ENCODE measurements around the gene GPR35. TPM values are rescaled to one million over a fixed set of nuclear protein-coding genes. Genes with fewer than 3 reads are reported as not detected.
"Not testable (repeated sequence)": the region's sequence is repeated elsewhere in the genome, so short reads cannot be mapped to it uniquely, and the experiment has no call there.

The GPR35 gene
- total RNA-seq, 1 donor from 2014 or later, result 0.40 TPM

DNA sequence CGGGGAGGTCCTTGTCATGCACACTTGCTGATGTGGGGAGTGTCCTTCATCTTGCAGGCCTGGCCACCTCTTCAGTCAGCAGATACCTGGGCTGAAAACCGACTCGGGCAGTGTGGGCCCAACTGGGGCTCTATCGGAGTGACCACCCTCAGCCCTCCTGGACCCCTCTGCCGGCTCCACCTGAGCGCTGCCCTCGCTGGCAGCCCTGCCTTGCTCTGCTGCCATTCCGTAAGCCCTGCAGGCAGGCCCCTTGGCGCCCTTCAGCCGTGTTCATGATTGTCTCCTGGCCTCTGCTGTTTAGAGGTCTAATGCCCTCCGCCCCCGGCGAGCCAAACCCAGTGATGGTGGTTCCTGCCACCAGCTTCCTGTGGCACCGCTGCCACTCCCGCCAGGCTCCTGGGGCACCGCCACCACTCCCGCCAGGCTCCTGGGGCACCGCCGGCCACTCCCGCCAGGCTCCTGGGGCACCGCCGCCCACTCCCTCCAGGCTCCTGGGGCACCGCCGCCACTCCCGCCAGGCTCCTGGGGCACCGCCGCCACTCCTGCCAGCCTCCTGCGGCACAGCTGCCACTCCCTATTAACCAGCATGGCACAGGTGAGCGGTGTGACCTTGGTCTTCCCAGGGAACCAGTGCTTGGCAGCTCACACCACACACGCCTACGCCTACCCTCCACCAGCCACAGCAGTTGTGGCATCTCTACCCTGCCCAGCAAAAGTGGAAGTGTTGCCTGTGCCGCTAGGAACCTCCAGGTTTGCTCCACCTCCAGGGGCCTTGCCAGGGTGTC is 22.8 kb upstream of the GPR35 start:
- no peak for DNase-seq (ENCODE audit: low read depth in 2 of 2)

DNA sequence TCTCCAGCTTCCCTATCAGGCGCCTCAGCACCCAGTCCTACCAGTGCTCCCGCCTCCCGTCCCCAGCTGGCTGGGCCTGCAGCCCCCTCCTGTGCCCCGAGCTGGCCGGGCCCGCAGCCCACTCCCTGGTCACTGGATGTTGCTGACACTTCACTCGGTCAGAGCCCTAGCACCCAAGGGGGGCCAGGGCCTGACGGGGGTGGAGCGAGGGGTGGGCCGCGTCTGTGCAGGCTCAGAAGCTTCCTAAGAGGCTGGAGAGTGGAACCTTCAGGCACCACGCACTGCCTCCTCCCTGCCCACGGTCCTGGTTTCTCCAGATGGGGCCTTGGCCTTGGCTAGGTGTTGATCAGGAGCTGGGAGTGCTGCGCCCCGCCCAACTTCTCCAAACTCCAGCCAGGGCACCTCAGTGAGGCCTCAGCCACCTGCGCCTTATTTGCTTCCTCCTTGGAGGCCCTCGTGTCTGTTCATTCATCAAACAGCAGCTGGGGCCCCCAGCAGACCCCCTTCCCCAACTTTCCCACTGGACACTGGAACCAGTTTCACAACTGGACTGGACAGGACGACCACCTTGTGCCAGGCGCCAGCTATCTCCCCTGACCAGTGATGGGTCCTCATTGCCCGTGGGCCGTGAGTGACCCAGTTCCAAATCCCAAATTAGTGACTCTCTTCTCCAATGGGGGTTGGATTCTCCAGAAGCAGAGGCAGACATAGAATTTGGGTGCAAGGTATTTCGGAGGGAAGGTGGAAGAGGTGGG is 22.0 kb upstream of the GPR35 start:
- DNase-seq (ENCODE audit: low read depth in 2 of 2), result no peak

DNA sequence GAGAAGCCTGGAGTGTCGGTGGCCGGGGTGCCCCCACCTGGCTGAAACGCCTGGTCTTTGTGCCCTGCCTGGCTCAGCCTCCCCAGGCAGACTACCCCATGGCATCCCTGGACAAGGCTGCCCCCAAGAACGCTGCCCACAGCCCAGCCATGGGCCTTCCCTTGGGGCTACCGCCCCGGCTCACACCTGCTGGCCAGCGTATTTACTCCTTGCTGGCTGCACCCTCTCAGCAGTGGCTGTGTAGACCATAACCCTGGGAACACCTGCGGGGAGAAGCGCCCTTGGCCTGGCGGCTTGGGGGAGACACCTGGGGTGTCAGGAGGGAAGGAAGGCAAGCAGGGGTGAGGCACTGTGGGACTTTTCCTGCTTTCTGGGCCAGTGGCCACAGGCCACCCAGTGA is 21.4 kb upstream of the GPR35 start:
- no peak for DNase-seq (ENCODE audit: low read depth in 2 of 2)

DNA sequence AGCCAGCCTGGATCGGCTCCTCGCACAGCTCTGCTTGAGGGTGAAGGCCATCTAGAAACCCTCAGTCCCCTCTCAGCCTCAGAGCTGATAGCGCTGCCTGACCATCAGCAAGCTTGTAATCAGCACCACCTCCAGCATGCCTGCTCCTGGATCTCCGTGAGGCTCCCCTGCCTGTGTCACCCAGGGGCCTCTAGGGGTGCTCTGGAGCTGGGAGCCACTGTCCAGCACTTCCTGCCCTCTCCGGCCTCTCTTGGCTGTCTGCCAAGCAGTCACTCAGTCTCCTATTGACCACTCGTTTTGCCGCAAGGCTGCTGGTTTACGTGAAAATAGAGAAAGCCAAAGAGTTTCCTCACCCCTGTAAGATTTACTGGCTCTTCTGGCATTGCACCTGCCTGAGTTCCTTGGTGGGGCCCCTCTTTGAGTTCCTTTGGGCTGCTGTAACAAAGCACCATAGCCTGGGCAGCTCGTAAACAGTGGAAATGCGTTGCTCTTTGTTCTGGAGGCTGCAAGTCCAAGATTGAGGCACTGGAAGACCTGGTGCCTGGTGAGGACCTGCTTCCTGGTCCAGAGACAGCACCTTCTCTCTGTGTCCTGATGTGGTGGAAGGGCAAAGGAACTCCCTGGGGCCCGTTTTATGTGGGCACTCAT is 20.9 kb upstream of the GPR35 start:
- peak; percentile 87 to 94 for DNase-seq (ENCODE audit: low read depth in 2 of 2)

DNA sequence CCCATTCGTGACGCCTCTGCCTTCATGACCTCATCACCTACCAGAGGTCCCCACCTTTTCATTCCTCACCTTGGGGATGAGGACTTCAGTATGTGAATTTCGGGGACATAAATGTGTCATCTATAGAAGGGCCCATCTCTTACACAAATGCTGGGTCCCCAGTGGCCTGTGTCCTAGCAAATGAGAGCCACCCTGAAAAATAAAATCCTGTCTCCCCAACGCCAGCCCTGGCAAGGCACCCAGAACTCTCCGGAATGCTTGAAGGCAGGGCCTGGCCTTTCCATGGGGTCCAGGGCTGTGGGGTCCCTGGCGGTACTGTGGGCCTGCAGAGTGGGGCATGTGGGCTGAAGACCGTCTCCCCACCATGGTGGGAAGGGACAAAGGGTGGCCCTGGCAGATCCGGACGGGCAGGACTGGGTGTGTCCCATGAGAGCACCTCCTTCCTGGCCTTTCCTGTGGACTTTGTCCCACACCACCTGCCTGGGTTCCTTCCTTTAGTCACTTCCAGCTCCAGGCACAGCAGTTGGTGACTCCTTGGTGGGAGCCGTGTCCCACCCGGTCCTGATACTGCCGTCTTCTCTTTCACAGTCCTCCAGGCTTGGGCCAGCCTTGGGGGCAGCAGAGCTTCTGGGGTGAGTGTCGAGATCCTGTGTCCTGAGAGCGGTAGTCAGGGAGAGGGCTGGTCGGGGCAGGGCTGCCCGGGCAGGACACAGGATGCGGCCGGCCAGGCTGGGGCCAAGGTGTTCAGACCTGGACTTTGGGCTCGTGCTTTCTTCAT is 20.2 kb upstream of the GPR35 start:
- DNase-seq (ENCODE audit: low read depth in 2 of 2), result no peak

DNA sequence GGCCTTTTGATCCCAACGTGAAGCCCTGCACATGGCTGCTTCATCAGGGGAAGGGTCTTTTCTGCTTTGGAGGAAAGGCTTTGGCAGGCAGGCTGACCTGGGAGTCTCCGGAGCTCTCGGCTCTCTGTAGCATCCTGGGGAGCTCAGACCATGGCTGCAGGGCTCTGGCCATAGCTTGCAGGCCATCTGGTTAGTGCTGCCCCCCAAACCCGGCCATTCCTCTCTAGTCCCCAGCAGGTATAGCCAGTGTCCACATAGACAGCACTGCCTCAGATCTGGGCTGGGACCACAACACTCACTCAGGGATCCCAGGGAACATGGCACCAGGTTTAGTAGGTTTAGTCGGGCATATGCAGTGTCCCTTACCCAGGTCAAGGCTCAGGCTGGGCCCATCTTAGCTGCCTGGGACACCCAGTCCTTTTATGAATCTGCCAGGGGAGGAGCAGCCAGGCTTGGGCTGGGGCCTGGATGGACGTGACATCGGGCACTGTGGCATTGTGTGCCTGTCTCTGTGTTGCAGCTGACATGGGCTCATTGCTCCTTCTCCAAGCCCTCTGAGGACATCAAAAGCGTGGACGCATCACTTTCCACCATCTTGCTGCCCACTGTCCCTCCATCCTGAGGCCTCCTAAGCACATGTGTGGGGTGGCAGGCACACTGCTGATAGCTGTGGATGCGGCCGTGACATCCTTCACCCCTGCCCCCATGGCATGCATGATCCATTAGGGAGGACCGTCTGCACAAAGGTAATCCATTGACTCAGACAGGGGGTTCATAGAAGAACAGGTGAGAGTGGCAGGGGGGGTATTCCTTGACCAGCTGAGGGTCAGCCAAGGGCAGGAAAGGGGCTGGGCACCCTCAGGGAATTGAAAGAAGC is 19.2 kb upstream of the GPR35 start:
- no peak for DNase-seq (ENCODE audit: low read depth in 2 of 2)

DNA sequence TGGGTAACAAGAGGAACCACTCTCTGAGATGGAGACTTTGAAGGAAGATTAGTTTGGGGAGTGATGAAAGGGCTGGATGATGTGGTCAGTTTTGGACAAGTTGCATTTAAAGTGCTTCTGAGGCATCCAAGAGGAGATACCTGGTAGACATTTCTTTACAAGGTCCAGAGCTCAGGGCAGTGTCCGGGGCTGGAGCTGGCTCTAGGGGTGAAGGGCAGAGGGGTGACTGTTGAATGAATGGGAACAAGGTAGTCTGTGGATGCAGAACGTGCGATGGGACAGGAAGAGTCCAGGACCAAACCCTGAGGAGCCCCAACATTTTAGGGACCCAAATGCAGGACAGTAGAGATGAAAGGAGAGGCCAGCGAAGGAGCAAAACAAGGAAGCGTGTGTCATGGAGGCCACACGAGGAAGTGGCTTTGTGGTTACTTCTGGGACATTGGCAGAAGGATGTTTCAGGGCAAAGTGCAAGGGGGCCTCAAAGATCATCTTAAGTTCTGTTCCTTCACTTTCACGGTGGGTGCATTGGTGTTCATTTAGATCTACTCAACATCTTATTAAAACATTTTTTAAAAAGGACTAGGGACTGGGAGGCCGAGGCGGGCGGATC is 13.6 kb upstream of the GPR35 start:
- no peak for DNase-seq (ENCODE audit: low read depth in 2 of 2)

DNA sequence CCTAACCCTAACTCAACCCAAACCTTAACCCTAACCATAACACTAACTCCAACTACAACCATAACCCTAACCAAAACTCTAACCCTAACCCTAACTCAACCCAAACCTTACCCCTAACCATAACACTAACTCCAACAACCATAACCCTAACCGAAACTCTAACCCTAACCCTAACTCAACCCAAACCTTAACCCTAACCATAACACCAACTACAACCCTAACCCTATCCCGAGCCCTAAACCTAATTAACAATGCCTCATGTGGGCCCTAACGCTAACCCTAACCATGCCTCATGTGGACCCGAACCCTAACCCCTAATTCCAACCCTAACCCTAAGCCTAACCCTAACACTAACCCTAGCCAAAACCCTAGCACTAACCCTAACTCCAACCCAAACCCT is 11.5 kb upstream of the GPR35 start:
- no peak for DNase-seq (ENCODE audit: low read depth in 2 of 2)

DNA sequence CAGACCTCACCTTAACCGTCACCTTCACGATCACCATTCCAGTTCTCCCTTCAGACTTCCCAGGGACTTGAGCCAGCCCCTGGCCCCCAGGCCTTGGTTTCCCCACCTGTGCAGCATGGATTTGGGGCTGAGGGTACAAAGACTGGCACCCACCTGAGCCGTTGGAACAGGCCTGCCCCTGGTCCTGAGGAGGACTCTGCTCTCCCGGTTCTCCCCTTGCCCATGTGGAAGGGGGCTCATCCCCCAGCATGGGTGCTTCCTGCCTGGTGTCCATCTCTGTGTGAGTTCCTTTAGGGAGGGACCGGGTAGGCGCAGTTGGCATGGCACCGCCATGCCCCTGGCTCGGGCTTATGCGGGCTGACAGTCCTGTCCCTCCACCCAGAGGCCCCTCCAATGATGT is 10.9 kb upstream of the GPR35 start:
- no peak for DNase-seq (ENCODE audit: low read depth in 2 of 2)

DNA sequence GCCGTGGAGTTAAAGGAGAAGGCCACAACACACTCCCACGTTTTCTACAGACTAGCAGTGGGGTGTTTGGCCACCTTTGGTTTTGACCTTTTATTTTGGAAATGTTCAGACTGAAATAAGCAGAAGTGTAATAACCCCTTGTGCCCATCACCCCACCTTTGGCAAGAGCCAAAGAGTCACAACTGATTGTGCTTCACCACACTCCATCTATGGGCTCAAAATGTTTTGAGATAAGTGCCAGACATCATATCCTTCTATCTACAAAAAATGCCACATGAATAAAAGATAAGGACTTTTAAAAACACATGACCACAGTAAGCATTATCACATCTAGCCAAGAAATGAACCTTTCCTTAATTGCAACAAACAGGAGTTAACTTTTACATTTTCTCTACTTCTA is 9.9 kb upstream of the GPR35 start:
- DNase-seq (ENCODE audit: low read depth in 2 of 2), result no peak

DNA sequence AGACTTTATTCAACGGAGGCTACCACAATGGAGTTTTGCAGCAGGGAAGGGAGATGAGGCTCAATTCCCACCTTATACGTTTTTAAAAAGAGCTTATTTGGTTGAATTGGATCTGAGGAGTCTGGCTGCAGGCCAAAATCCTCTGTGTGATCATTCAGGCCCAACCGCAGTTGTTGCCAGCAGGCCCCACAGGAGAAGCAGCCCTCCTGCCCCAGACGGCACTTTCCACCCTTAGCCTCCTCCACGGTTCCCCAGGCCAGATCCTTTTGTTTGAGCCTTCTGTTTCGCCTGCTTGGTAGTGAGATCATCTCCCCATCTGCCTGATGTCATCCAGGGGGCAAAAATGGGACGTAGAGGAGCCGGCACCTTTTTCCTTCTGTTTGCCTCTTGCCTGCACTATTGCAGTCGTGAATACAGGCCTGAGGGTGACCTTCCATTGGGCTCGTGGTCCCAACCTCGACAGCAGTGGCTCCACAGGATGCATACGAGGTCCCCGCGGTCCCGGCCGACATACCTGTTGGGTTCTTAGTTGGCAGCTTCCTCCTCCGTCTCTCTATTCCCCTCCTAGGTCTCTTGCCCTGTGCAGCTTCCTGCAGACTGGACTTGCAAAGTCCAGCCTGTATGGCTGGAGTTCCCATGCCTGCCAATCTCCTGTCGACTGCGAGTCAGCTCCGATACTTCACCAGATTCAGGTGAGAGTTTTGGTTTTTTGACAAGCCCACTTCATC is 9.3 kb upstream of the GPR35 start:
- no peak for DNase-seq (ENCODE audit: low read depth in 2 of 2)

DNA sequence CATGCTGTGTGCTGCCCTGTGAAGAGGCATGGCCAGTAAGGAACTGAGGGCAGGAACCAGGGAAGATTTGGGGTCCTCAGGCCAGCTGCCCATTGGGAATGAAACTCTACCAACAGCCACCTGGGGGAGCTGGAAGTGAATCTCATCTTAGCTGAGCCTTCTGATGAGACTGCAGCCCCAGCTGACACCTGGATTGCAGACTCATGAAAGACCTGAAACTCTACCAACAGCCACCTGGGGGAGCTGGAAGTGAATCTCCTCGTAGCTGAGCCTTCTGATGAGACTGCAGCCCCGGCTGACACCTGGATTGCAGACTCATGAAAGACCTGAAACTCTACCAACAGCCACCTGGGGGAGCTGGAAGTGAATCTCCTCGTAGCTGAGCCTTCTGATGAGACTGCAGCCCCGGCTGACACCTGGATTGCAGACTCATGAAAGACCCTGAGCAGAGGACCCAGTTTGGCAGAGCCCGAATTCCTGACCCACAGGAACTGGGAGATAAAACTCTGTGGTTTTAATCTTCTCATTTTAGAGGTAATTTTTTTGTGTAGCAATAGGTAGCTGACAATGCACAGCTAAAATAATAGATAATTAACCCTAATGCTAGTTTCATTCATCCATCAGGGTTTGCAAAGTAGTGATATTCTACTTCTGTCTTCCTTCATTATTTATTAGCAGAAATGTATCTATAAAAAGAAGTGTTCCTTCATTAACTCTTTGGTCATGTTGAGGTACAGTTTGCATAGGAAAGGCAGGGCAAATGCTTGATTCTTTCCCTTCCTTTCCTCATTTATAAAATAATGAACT is 8.2 kb upstream of the GPR35 start:
- not testable (repeated sequence) for DNase-seq (ENCODE audit: low read depth in 2 of 2)

DNA sequence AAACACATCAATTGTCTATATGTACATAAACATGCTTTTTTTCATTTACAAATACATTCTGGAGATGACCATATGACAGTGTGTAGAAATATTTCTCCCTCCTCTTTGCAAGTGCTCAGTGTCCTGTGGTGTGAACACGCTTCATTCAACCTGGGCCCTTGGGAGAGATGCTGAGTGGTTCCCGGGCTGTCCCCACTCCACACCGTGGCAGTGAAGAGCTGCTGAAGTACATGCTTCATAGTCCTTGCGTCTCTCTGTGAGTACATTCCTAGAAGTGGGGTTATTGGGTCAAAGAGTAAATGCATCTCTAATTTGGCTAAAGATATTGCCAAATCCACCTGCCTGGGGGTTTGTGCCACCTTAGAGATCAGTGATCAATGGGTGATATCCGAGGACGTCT is 6.5 kb upstream of the GPR35 start:
- DNase-seq (ENCODE audit: low read depth in 2 of 2), result no peak

DNA sequence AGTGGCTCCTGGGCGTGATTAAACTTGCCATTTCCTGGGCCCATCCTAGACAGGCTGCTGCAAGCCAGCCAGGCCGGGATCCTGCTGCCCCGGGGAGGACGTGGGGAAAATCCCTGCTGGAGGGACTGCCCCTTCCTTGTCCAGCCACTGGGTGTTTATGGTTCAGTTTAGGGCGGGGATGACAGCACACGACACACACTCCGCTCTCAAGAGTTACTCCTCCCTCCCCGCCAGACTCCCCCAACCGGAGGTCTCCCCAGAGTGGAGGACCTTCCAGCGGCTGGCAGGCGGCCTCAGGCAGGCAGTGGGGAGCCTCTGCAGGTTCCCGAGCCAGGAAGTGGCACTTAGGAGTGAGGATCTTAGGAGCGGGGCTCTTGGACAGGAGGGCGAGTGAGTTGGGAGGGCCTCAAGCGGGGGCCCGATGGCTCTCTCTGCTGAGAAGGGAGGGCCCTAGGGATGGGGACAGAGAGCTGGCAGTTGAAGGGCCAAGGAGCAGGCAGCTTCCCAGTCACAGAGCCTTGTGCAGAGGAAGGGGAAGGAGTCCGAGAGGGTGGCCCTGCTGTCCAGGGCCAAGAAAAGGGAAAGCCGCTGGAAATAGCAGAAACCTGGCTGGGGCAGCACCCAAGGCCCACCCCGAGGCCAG is 5.7 kb upstream of the GPR35 start:
- no peak for DNase-seq (ENCODE audit: low read depth in 2 of 2)

DNA sequence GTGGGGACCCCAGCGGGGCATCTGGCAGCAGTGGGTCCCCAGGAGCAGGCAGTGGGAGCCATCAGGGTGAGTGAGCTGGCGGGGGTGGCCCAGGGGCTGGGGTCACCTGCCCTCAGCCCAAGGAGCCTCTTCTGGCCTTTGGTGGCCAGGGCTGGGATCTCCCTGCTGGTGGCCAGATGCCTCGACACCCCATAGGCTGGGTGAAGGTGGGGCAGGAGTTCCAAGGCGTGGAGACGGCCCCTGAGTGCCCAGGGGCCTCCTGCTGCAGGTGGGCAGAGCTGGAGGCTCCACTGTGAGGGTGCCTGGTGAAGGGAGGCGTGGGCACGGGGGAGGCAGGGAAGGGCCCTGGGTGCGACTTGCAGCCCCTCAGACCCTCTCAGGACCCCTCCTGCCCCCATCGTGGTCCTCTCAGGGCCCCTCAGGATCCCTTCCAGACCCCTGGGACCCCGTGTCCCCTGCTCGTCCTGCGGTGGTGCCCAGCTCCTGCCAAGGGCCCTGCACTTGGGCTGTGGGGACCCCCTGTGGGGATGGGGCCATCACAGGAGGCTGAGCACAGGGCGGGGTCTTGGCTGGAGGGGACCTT is 5.0 kb upstream of the GPR35 start:
- no peak for DNase-seq (ENCODE audit: low read depth in 2 of 2)

DNA sequence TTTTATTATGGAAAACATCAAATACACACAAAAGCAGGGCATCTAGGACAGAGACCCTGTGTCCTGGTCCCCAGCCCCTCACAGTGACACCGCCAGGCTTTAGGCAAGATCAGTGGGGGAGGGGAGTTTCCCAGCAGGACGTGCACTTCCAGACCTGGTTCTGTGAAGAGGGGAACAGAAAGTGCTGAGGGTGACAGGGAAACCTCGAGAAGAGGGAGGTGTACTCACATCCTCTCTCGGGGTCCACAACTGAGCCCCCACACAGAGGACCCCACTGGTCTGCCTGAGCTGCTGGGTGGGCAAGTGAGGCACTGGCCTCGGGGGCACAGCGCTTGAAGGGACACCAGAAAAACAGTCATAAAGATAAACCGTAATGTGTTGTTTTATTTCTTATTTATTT is 4.4 kb upstream of the GPR35 start:
- no peak for DNase-seq (ENCODE audit: low read depth in 2 of 2)

DNA sequence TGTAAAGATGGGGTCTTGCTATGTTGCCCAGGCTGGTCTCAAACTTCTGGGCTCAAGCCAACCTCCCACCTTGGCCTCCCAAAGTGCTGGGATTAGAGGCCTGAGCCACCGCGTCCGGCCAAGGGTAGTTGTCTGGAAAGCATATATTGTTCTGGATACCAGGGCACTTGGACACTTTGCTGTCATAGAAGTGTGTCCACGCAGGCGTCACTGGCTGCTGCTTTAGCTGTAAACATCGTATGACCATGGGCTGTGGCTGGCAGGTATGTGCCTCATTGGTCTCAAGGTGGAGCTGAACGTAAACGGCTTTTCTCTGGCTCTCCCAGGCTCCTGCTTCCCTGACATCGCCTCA is 3.2 kb upstream of the GPR35 start:
- no peak for DNase-seq (ENCODE audit: low read depth in 2 of 2)

Data from lung microvascular endothelial cell (primary cell).